Endothelial cell (in vitro differentiated cells): ENCODE results near the gene PIP4K2B. TPM values are rescaled to one million over a fixed set of nuclear protein-coding genes. Genes with fewer than 3 reads are reported as not detected.

Experiments used
- DNase-seq: peaks from one replicate; pipeline ENCODE4 v3.0.0; 2021; ENCODE audit warnings: low spot score
- H3K27ac Mint-ChIP-seq: one replicate; pipeline ENCODE4 v1.8.0; 2021; ENCODE audit warnings: mixed read lengths, inconsistent platforms; ENCODE audit not compliant: unreplicated experiment
- H3K27me3 Mint-ChIP-seq: one replicate; pipeline ENCODE4 v1.8.0; 2021; ENCODE audit warnings: mild to moderate bottlenecking, moderate library complexity, mixed read lengths, inconsistent platforms; ENCODE audit not compliant: unreplicated experiment
- H3K36me3 Mint-ChIP-seq: one replicate; pipeline ENCODE4 v1.8.0; 2021; ENCODE audit warnings: mild to moderate bottlenecking, low read depth, mixed read lengths, inconsistent platforms; ENCODE audit not compliant: unreplicated experiment
- H3K4me1 Mint-ChIP-seq: one replicate; pipeline ENCODE4 v1.8.0; 2021; ENCODE audit warnings: mild to moderate bottlenecking, mixed read lengths, inconsistent platforms; ENCODE audit not compliant: unreplicated experiment
- H3K4me3 Mint-ChIP-seq: one replicate; pipeline ENCODE4 v1.8.0; 2021; ENCODE audit warnings: mild to moderate bottlenecking, mixed read lengths, inconsistent platforms; ENCODE audit not compliant: unreplicated experiment
- H3K9me3 Mint-ChIP-seq: one replicate; pipeline ENCODE4 v1.8.0; 2021; ENCODE audit warnings: mixed read lengths, inconsistent platforms; ENCODE audit not compliant: unreplicated experiment
- total RNA-seq: library from RNA; stranded (reverse); fragmentation: NEBNext Ultra II Directional; extraction: Animal tissue kit (Norgen Biotek cat#: 25700); gene quantifications from one replicate; pipeline ENCODE4 v1.2.1, GENCODE V29; 2021; ENCODE audit not compliant: unreplicated experiment
- TF ChIP-seq, protein P1 (sequence below): fragments of 200-600 bp; sonication (generic); IDR thresholded peaks from one replicate; pipeline ENCODE4 v1.5.0; 2021; ENCODE audit warnings: antibody characterized with exemption; ENCODE audit not compliant: unreplicated experiment

Gene PIP4K2B
- total RNA-seq, 1 donor from 2014 or later = 91.7 TPM

DNA sequence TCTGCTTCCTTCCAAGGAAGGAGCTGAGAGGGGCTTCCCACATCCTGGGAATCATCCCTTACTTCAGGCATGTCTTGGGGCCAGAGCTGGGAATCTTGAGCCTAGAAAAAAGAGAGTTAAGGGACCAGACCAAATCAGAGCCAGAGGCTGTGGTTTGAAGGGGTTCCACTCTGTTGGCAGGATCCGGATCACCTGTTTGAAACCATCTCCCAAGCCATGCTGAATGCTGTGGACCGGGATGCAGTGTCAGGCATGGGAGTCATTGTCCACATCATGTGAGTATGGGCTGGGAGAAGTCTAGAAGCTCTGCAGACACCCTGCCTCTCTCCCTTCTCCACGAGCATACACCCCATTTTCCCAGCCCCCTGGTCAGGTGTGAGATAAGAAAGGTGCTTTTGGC, 37.1 kb downstream of the PIP4K2B start:
- H3K9me3 Mint-ChIP-seq = no peaks in the 10 kb centered on the region
- no peak for DNase-seq
- H3K36me3 Mint-ChIP-seq = peaks cover 38% of the 10 kb centered on the region
- no peak overlapping the region for H3K27ac Mint-ChIP-seq
- peaks cover 2% of the 10 kb centered on the region for H3K27me3 Mint-ChIP-seq
- peaks cover 5% of the 10 kb centered on the region for H3K4me1 Mint-ChIP-seq
- TF ChIP-seq, protein P1, sequence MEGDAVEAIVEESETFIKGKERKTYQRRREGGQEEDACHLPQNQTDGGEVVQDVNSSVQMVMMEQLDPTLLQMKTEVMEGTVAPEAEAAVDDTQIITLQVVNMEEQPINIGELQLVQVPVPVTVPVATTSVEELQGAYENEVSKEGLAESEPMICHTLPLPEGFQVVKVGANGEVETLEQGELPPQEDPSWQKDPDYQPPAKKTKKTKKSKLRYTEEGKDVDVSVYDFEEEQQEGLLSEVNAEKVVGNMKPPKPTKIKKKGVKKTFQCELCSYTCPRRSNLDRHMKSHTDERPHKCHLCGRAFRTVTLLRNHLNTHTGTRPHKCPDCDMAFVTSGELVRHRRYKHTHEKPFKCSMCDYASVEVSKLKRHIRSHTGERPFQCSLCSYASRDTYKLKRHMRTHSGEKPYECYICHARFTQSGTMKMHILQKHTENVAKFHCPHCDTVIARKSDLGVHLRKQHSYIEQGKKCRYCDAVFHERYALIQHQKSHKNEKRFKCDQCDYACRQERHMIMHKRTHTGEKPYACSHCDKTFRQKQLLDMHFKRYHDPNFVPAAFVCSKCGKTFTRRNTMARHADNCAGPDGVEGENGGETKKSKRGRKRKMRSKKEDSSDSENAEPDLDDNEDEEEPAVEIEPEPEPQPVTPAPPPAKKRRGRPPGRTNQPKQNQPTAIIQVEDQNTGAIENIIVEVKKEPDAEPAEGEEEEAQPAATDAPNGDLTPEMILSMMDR = no peak
- H3K4me3 Mint-ChIP-seq = no peak overlapping the region

GRCh38 chr17:38761612-38762011, 37.7 kb downstream of the PIP4K2B start:
- Mint-ChIP-seq H3K36me3 (peaks cover 33% of the 10 kb centered on the region), H3K4me1 (peaks cover 5% of the 10 kb centered on the region), H3K27ac (no peak overlapping the region), H3K27me3 (peaks cover 2% of the 10 kb centered on the region), H3K9me3 (no peaks in the 10 kb centered on the region), H3K4me3 (peak overlapping the region; percentile 44)
- peak; percentile 63 for DNase-seq
- TF ChIP-seq, protein P1 = peak; percentile 38

GRCh38 chr17:38753071-38753506, 46.3 kb downstream of the PIP4K2B start:
- no peaks in the 10 kb centered on the region for H3K9me3 Mint-ChIP-seq
- H3K4me1 Mint-ChIP-seq = peaks cover 35% of the 10 kb centered on the region
- H3K36me3 Mint-ChIP-seq = peaks cover 20% of the 10 kb centered on the region
- TF ChIP-seq, protein P1 = no peak
- peak overlapping the region; percentile 98 for H3K4me3 Mint-ChIP-seq
- peaks cover 12% of the 10 kb centered on the region for H3K27me3 Mint-ChIP-seq
- H3K27ac Mint-ChIP-seq = peak overlapping the region; percentile 96
- no peak for DNase-seq

- H3K4me1 Mint-ChIP-seq = peaks cover 35% of the 10 kb centered on the region
- peaks cover 12% of the 10 kb centered on the region for H3K27me3 Mint-ChIP-seq
- peak within 1 kb of the TSS; percentile 96 for H3K27ac Mint-ChIP-seq
- DNase-seq = peak; percentile 89
- TF ChIP-seq, protein P1 = no peak
- peaks cover 20% of the 10 kb centered on the region for H3K36me3 Mint-ChIP-seq
- no peaks in the 10 kb centered on the region for H3K9me3 Mint-ChIP-seq
- peak within 1 kb of the TSS; percentile 98 for H3K4me3 Mint-ChIP-seq
Observed at GRCh38 chr17:38752308-38753070, 46.9 kb downstream of the PIP4K2B start, which contains the start of gene PSMB3. TSS of gene PSMB3 (plus strand) at chr17:38752741. CDS start at chr17:38752827, 86 bp downstream.

DNA sequence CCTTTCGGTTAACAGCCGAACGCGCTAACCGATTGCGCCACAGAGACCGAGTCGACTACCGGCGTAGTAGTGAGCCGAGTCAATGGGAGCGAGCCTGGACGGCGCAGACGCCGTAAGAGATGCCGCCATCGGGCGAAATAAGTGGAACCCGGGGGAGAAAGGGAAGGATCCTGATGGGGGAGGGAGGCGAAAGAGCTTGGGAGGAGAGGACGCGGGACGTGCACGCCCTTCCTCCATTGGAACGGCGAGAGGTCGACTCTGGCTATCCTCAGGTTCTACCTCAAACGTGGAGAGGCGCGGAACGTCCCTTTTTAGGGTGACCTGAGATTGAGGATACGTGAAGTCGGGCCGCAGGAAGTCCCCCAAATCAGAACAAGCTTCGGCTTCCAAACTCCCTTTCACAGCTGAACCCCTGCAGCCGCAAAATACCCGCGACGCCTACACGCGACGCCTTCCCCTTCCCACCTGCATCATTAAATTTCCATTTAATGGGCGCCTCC, 47.5 kb downstream of the PIP4K2B start:
- Mint-ChIP-seq H3K4me1 (peaks cover 36% of the 10 kb centered on the region), H3K27me3 (peaks cover 12% of the 10 kb centered on the region), H3K9me3 (no peaks in the 10 kb centered on the region), H3K4me3 (peak overlapping the region; percentile 98), H3K27ac (peak overlapping the region; percentile 96), H3K36me3 (peaks cover 20% of the 10 kb centered on the region)
- DNase-seq = peak; percentile 85
- TF ChIP-seq, protein P1 = no peak
